Measurements from ENCODE around the gene CYP27A1. TPM values are rescaled to one million over a fixed set of nuclear protein-coding genes. Genes with fewer than 3 reads are reported as not detected.

CYP27A1 gene
- total and polyA plus RNA-seq, 2 donors from 2014 or later, result 18.5 to 43.3 TPM

DNA sequence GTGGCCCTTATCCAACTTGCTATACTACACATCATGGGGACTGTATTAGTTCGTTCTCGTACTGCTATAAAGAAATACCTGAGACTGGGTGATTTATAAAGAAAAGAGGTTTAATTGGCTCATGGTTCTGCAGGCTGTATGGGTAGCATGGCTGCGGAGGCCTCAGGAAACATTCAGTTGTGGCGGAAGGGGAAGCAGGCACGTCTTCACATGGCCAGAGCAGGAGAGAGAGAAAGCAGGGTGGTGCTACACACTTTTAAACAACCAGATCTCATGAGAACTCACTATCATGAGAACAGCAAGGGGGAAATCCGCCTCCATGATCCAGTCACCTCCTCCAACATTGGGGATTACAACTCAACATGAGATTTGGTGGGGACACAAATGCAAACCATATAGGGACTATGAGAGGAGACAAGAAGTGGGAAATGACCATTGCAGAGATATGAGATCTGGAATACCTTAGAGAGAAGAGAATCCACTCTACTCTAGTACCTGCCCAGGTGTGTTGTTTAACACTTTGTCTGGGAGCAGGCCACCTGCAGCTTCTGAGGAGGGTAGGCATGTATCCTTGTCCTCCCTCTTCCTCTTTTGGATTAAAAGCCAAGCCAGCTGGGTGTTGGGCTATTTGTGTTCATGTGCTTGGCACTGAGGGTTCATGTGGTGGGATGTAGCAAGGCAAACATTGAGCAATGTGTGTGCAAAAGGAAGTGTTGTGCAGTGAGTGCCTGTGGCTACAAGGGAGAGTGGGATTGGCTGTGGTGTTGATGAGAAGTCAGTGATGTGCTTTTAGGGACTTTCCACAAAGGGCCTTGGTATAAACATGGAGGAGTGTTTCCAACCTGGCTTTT is 48.6 kb upstream of the CYP27A1 start:
- DNase-seq, result no peak
- intact Hi-C loops (cut with DNase I), result no loop called here
- TF ChIP-seq, protein P1, sequence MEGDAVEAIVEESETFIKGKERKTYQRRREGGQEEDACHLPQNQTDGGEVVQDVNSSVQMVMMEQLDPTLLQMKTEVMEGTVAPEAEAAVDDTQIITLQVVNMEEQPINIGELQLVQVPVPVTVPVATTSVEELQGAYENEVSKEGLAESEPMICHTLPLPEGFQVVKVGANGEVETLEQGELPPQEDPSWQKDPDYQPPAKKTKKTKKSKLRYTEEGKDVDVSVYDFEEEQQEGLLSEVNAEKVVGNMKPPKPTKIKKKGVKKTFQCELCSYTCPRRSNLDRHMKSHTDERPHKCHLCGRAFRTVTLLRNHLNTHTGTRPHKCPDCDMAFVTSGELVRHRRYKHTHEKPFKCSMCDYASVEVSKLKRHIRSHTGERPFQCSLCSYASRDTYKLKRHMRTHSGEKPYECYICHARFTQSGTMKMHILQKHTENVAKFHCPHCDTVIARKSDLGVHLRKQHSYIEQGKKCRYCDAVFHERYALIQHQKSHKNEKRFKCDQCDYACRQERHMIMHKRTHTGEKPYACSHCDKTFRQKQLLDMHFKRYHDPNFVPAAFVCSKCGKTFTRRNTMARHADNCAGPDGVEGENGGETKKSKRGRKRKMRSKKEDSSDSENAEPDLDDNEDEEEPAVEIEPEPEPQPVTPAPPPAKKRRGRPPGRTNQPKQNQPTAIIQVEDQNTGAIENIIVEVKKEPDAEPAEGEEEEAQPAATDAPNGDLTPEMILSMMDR (IDR thresholded peaks at IDR 0.05; ENCODE audit: borderline replicate concordance, extremely low read depth, insufficient read depth), result no peak
- H3K9ac ChIP-seq (ENCODE audit: low read length in 3 of 3), result no peak overlapping the region
- H3K4me1 ChIP-seq (ENCODE audit: control insufficient read depth in 2 of 3, insufficient read depth in 2 of 3, low read depth in 1 of 3, low read length in 3 of 3), result peaks cover 0 to 3% (median 0%) of the 10 kb centered on the region in 3 donors
- no peaks in the 10 kb centered on the region for H3K9me3 ChIP-seq (ENCODE audit: control insufficient read depth in 2 of 3, insufficient read depth in 1 of 3, low read length in 3 of 3)
- no peak overlapping the region for H3K27ac ChIP-seq (ENCODE audit: low read depth in 2 of 2, low read length in 2 of 2)
- peaks cover 0 to 2% (median 1%) of the 10 kb centered on the region in 3 donors for H3K36me3 ChIP-seq (ENCODE audit: control insufficient read depth in 2 of 3, insufficient read depth in 3 of 3, low read length in 3 of 3)
- FAIRE-seq, result no peak
- no peak overlapping the region for H3K4me3 ChIP-seq (ENCODE audit: low read length in 3 of 3)
- no peaks in the 10 kb centered on the region for H3K27me3 ChIP-seq (ENCODE audit: control insufficient read depth, insufficient read depth, low read length)

DNA sequence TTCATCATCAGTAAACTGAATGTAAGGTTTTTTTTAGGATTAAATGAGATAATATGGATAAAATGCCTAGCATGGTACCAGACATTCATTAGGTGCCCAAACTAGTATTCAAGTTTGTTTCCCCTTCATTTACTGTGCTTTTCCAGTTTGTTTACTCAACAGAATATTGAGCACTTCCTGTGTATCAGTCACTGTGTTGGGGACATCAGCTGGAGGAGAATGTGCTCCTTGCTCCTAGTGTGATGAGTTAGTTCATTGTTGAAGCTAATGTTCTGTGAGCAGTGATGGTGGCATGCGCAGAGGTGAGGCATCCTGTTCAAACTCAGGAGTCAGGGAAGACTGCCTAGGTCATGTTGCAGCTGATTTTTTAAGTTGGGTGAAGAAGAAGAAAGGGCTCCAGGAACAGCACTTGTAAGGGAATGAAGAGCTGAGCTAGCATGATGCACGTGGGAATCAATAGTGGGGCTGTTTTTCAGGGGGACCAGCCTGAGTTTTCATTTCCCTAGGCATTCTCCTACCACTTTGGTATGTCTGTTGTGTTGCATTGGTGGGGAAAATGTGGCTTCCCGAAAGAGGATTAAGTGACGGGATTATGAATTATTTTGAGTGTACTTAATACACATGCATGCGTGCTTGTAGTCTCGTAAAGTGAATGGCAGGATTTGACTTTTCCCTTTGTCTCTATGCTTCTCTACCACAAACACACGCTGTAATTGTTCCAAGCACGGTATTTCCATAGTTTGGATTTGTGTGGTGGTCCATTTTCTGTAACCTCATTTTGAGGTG is 47.6 kb upstream of the CYP27A1 start:
- DNase-seq (no peak), FAIRE-seq (no peak)
- TF ChIP-seq, protein P1 (IDR thresholded peaks at IDR 0.05; ENCODE audit: borderline replicate concordance, extremely low read depth, insufficient read depth), result no peak
- intact Hi-C loops (cut with DNase I), result no loop called here
- H3K9ac ChIP-seq (ENCODE audit: low read length in 3 of 3), result no peak overlapping the region
- H3K4me3 ChIP-seq (ENCODE audit: low read length in 3 of 3), result no peak overlapping the region
- H3K27me3 ChIP-seq (ENCODE audit: control insufficient read depth, insufficient read depth, low read length), result no peaks in the 10 kb centered on the region
- H3K4me1 ChIP-seq (ENCODE audit: control insufficient read depth in 2 of 3, insufficient read depth in 2 of 3, low read depth in 1 of 3, low read length in 3 of 3), result peaks cover 0 to 3% (median 0%) of the 10 kb centered on the region in 3 donors
- peaks cover 0 to 6% (median 5%) of the 10 kb centered on the region in 3 donors for H3K36me3 ChIP-seq (ENCODE audit: control insufficient read depth in 2 of 3, insufficient read depth in 3 of 3, low read length in 3 of 3)
- H3K9me3 ChIP-seq (ENCODE audit: control insufficient read depth in 2 of 3, insufficient read depth in 1 of 3, low read length in 3 of 3), result no peaks in the 10 kb centered on the region
- H3K27ac ChIP-seq (ENCODE audit: low read depth in 2 of 2, low read length in 2 of 2), result no peak overlapping the region

DNA sequence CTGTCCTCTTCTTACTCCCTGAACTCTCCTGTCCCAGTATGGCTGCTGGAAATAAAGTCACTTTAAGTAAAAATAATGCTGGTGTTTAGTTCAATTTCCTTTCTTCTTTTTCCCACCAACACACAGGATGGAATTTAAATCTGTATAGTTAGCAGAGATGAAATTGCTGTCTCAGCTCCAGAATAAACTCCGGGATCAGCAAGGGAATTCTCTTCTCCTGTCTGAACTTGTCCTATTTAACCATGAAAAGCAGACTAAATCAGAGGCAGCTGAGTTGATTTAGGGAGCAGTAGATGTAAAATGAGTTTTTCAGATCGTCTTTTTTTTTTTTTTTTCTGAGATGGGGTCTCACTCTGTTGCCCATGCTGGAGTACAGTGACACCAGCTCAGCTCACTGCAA is 45.4 kb upstream of the CYP27A1 start:
- H3K4me1 ChIP-seq (ENCODE audit: control insufficient read depth in 2 of 3, insufficient read depth in 2 of 3, low read depth in 1 of 3, low read length in 3 of 3), result peaks cover 0 to 2% (median 0%) of the 10 kb centered on the region in 3 donors
- no peaks in the 10 kb centered on the region for H3K27me3 ChIP-seq (ENCODE audit: control insufficient read depth, insufficient read depth, low read length)
- H3K36me3 ChIP-seq (ENCODE audit: control insufficient read depth in 2 of 3, insufficient read depth in 3 of 3, low read length in 3 of 3), result peaks cover 0 to 17% (median 16%) of the 10 kb centered on the region in 3 donors
- H3K9me3 ChIP-seq (ENCODE audit: control insufficient read depth in 2 of 3, insufficient read depth in 1 of 3, low read length in 3 of 3), result no peaks in the 10 kb centered on the region
- intact Hi-C loops (cut with DNase I), result no loop called here
- H3K4me3 ChIP-seq (ENCODE audit: low read length in 3 of 3), result no peak overlapping the region
- FAIRE-seq (no peak), DNase-seq (no peak)
- H3K9ac ChIP-seq (ENCODE audit: low read length in 3 of 3), result no peak overlapping the region
- no peak overlapping the region for H3K27ac ChIP-seq (ENCODE audit: low read depth in 2 of 2, low read length in 2 of 2)
- TF ChIP-seq, protein P1 (IDR thresholded peaks at IDR 0.05; ENCODE audit: borderline replicate concordance, extremely low read depth, insufficient read depth), result no peak
